GM12878 (cell line): ENCODE measurements around the gene FAM162A. TPM values are rescaled to one million over a fixed set of nuclear protein-coding genes. Genes with fewer than 3 reads are reported as not detected.

Source experiments
- EED ChIP-seq: sonication (generic); IDR thresholded peaks from 2 replicates; pipeline ENCODE4 v1.6.1; 2016; ENCODE audit warnings: antibody characterized with exemption, low read depth
- ETV6 ChIP-seq, 2 experiments: fragments of 450-650 bp in 1 of 2; IDR thresholded peaks in 1 of 2; conservative IDR thresholded peaks in 1 of 2; 2 replicates each; pipeline ENCODE4 v1.6.1; 2014; ENCODE audit warnings: antibody characterized with exemption in 1 of 2, borderline replicate concordance in 1 of 2, low read depth in 1 of 2, mild to moderate bottlenecking in 1 of 2, moderate library complexity in 1 of 2
- JUNB ChIP-seq: IDR thresholded peaks from 2 replicates; pipeline ENCODE4 v1.6.1; 2016; ENCODE audit warnings: antibody characterized with exemption, mild to moderate bottlenecking
- MYC ChIP-seq: IDR thresholded peaks from 2 replicates; pipeline ENCODE4 v1.6.1; 2011; ENCODE audit warnings: mild to moderate bottlenecking, low read length, moderate library complexity, inconsistent platforms; ENCODE audit not compliant: insufficient read depth, insufficient replicate concordance, insufficient read length, severe bottlenecking
- PAX8 ChIP-seq: fragments of 450-650 bp; IDR thresholded peaks from 2 replicates; pipeline ENCODE4 v1.6.1; 2017; ENCODE audit warnings: mild to moderate bottlenecking, moderate library complexity
- PKNOX1 ChIP-seq: fragments of 450-650 bp; IDR thresholded peaks from 2 replicates; pipeline ENCODE4 v1.6.1; 2016; ENCODE audit warnings: mild to moderate bottlenecking
- PML ChIP-seq: IDR thresholded peaks from 2 replicates; pipeline ENCODE4 v1.6.1; 2012; ENCODE audit warnings: low read length, inconsistent platforms
- RCOR1 ChIP-seq: conservative IDR thresholded peaks from 2 replicates; pipeline ENCODE4 v1.6.1; 2012; ENCODE audit warnings: low read depth, low read length, improper control_type of control experiment
- SIN3A ChIP-seq: IDR thresholded peaks from 2 replicates; pipeline ENCODE4 v1.6.1; 2012; ENCODE audit warnings: low read depth, low read length, improper control_type of control experiment
- polyA plus RNA-seq, 11 experiments: library from polyadenylated mRNA; depleted of rRNA in 4 of 11; unstranded in 6 of 11; stranded (reverse) in 5 of 11; fragments of >200 nt; fragmentation: Nextera tagmentation in 4 of 11; fragmentation: Illumina TruSeq in 1 of 11; extraction: Ambion mirVana in 4 of 11; extraction: Trizol in 1 of 11; gene quantifications; 1 replicate in 1 of 11; 2 replicates in 10 of 11; pipeline versions ENCODE4 v1.2.1 to v1.2.3, GENCODE V29; 2011 to 2016; ENCODE audit warnings: inconsistent platforms in 2 of 11, missing spikeins in 2 of 11, low read depth in 1 of 11
- total RNA-seq, 4 experiments: library from RNA; depleted of rRNA in 3 of 4; stranded (reverse); fragments of >200 nt in 3 of 4; fragmentation: Illumina TruSeq in 1 of 4; extraction: Trizol in 1 of 4; gene quantifications; 2 replicates each; pipeline versions ENCODE4 v1.2.1 to v1.2.3, GENCODE V29; 2013 to 2021
- TF ChIP-seq, protein P1 (sequence below): fragments of 450-650 bp; IDR thresholded peaks from 2 replicates; pipeline ENCODE4 v1.6.1; 2018; ENCODE audit warnings: mild to moderate bottlenecking, low read depth, moderate library complexity; ENCODE audit not compliant: partially characterized antibody
- TF ChIP-seq, protein P2 (sequence below): IDR thresholded peaks from 2 replicates; pipeline ENCODE4 v1.6.1; 2012; ENCODE audit warnings: improper control_type of control experiment, low read depth, low read length; ENCODE audit not compliant: insufficient replicate concordance
- TF ChIP-seq, protein P3 (sequence below): fragments of 450-650 bp; IDR thresholded peaks from 2 replicates; pipeline ENCODE4 v1.6.1; 2016; ENCODE audit warnings: mild to moderate bottlenecking, moderate library complexity, borderline replicate concordance

The FAM162A gene
- total and polyA plus RNA-seq, 10 of the 15 experiments (the other 5 are each of a cell fraction or from before 2014, with no cell fraction given), result 59.2 to 346 (median 149) TPM

- TF ChIP-seq, protein P1, sequence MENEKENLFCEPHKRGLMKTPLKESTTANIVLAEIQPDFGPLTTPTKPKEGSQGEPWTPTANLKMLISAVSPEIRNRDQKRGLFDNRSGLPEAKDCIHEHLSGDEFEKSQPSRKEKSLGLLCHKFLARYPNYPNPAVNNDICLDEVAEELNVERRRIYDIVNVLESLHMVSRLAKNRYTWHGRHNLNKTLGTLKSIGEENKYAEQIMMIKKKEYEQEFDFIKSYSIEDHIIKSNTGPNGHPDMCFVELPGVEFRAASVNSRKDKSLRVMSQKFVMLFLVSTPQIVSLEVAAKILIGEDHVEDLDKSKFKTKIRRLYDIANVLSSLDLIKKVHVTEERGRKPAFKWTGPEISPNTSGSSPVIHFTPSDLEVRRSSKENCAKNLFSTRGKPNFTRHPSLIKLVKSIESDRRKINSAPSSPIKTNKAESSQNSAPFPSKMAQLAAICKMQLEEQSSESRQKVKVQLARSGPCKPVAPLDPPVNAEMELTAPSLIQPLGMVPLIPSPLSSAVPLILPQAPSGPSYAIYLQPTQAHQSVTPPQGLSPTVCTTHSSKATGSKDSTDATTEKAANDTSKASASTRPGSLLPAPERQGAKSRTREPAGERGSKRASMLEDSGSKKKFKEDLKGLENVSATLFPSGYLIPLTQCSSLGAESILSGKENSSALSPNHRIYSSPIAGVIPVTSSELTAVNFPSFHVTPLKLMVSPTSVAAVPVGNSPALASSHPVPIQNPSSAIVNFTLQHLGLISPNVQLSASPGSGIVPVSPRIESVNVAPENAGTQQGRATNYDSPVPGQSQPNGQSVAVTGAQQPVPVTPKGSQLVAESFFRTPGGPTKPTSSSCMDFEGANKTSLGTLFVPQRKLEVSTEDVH, result no peak
- TF ChIP-seq PML (no peak), ETV6 (conservative IDR thresholded peaks at IDR 0.05 in 1 of 2, IDR thresholded peaks at IDR 0.05 in 1 of 2; ENCODE audit: borderline replicate concordance in 1 of 2, low read depth in 1 of 2) (no peak), RCOR1 (0 out of 2 replicates have a peak, but pooled peaks have one; percentile 38), PAX8 (no peak), MYC (peak; percentile 60), EED (peak; percentile 75; the same call in 1 of the 2 replicates), JUNB (no peak), PKNOX1 (peak; percentile 80), SIN3A (peak; percentile 79; the same call in 1 of the 2 replicates)
- TF ChIP-seq, protein P2, sequence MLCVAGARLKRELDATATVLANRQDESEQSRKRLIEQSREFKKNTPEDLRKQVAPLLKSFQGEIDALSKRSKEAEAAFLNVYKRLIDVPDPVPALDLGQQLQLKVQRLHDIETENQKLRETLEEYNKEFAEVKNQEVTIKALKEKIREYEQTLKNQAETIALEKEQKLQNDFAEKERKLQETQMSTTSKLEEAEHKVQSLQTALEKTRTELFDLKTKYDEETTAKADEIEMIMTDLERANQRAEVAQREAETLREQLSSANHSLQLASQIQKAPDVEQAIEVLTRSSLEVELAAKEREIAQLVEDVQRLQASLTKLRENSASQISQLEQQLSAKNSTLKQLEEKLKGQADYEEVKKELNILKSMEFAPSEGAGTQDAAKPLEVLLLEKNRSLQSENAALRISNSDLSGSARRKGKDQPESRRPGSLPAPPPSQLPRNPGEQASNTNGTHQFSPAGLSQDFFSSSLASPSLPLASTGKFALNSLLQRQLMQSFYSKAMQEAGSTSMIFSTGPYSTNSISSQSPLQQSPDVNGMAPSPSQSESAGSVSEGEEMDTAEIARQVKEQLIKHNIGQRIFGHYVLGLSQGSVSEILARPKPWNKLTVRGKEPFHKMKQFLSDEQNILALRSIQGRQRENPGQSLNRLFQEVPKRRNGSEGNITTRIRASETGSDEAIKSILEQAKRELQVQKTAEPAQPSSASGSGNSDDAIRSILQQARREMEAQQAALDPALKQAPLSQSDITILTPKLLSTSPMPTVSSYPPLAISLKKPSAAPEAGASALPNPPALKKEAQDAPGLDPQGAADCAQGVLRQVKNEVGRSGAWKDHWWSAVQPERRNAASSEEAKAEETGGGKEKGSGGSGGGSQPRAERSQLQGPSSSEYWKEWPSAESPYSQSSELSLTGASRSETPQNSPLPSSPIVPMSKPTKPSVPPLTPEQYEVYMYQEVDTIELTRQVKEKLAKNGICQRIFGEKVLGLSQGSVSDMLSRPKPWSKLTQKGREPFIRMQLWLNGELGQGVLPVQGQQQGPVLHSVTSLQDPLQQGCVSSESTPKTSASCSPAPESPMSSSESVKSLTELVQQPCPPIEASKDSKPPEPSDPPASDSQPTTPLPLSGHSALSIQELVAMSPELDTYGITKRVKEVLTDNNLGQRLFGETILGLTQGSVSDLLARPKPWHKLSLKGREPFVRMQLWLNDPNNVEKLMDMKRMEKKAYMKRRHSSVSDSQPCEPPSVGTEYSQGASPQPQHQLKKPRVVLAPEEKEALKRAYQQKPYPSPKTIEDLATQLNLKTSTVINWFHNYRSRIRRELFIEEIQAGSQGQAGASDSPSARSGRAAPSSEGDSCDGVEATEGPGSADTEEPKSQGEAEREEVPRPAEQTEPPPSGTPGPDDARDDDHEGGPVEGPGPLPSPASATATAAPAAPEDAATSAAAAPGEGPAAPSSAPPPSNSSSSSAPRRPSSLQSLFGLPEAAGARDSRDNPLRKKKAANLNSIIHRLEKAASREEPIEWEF, result no peak
- TF ChIP-seq, protein P3, sequence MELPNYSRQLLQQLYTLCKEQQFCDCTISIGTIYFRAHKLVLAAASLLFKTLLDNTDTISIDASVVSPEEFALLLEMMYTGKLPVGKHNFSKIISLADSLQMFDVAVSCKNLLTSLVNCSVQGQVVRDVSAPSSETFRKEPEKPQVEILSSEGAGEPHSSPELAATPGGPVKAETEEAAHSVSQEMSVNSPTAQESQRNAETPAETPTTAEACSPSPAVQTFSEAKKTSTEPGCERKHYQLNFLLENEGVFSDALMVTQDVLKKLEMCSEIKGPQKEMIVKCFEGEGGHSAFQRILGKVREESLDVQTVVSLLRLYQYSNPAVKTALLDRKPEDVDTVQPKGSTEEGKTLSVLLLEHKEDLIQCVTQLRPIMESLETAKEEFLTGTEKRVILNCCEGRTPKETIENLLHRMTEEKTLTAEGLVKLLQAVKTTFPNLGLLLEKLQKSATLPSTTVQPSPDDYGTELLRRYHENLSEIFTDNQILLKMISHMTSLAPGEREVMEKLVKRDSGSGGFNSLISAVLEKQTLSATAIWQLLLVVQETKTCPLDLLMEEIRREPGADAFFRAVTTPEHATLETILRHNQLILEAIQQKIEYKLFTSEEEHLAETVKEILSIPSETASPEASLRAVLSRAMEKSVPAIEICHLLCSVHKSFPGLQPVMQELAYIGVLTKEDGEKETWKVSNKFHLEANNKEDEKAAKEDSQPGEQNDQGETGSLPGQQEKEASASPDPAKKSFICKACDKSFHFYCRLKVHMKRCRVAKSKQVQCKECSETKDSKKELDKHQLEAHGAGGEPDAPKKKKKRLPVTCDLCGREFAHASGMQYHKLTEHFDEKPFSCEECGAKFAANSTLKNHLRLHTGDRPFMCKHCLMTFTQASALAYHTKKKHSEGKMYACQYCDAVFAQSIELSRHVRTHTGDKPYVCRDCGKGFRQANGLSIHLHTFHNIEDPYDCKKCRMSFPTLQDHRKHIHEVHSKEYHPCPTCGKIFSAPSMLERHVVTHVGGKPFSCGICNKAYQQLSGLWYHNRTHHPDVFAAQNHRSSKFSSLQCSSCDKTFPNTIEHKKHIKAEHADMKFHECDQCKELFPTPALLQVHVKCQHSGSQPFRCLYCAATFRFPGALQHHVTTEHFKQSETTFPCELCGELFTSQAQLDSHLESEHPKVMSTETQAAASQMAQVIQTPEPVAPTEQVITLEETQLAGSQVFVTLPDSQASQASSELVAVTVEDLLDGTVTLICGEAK, result no peak
Observed at GRCh38 chr3:122383771-122384697, at the start of gene FAM162A (continued).
